Hepatocyte (in vitro differentiated cells): ENCODE results near the gene HOXC12.

Experiments used
- EZH2 ChIP-seq: fragments of 200-600 bp; sonication (generic); IDR thresholded peaks from 2 replicates; pipeline ENCODE4 v1.6.1; 2016; ENCODE audit warnings: antibody characterized with exemption, mild to moderate bottlenecking, borderline replicate concordance
- EZH2phosphoT487 ChIP-seq: fragments of 200-600 bp; sonication (generic); IDR thresholded peaks from one replicate; pipeline ENCODE4 v1.6.1; 2018; ENCODE audit warnings: antibody characterized with exemption, mild to moderate bottlenecking, low read depth, moderate library complexity; ENCODE audit not compliant: unreplicated experiment, severe bottlenecking
- TF ChIP-seq, protein P1 (sequence below): fragments of 200-600 bp; sonication (generic); IDR thresholded peaks from 2 replicates; pipeline ENCODE4 v1.5.1; 2016; ENCODE audit warnings: antibody characterized with exemption, mild to moderate bottlenecking; ENCODE audit not compliant: poor library complexity

DNA sequence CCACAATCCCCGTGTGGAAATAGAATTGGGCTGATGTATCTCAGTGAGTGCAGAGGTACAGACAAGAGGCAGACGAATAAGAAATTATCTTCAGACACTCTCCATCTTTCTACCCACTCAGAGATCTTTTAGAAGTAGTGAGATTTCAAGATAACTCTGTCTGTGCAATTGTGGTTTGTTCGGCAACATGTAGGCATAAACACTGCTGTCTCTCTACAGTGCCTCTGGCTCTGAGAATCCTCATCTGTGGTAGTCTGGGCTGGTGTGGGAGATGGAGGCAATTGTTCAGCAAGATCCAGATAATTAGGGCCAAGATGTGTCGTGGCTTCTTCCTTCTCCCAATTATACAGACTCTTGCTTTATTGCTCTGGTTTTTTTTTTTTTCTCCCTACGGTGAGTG, 13.0 kb upstream of the HOXC12 start:
- TF ChIP-seq EZH2 (no peak), EZH2phosphoT487 (no peak)
- TF ChIP-seq, protein P1, sequence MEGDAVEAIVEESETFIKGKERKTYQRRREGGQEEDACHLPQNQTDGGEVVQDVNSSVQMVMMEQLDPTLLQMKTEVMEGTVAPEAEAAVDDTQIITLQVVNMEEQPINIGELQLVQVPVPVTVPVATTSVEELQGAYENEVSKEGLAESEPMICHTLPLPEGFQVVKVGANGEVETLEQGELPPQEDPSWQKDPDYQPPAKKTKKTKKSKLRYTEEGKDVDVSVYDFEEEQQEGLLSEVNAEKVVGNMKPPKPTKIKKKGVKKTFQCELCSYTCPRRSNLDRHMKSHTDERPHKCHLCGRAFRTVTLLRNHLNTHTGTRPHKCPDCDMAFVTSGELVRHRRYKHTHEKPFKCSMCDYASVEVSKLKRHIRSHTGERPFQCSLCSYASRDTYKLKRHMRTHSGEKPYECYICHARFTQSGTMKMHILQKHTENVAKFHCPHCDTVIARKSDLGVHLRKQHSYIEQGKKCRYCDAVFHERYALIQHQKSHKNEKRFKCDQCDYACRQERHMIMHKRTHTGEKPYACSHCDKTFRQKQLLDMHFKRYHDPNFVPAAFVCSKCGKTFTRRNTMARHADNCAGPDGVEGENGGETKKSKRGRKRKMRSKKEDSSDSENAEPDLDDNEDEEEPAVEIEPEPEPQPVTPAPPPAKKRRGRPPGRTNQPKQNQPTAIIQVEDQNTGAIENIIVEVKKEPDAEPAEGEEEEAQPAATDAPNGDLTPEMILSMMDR: no peak
